AG09319 (cell line): ENCODE data around the gene KLRC1.
"Not testable (repeated sequence)": the region's sequence is repeated elsewhere in the genome, so short reads cannot be mapped to it uniquely, and the experiment has no call there.

Experiments
- DNase-seq: peaks from one replicate; pipeline ENCODE4 v3.0.0-alpha.2; 2010; ENCODE audit warnings: low read depth; ENCODE audit errors: extremely low read depth
- CTCF ChIP-seq: IDR thresholded peaks from 2 replicates; pipeline ENCODE4 v1.5.1; 2011; ENCODE audit warnings: low read depth, mild to moderate bottlenecking, inconsistent platforms, low read length, moderate library complexity

KLRC1 gene

DNA sequence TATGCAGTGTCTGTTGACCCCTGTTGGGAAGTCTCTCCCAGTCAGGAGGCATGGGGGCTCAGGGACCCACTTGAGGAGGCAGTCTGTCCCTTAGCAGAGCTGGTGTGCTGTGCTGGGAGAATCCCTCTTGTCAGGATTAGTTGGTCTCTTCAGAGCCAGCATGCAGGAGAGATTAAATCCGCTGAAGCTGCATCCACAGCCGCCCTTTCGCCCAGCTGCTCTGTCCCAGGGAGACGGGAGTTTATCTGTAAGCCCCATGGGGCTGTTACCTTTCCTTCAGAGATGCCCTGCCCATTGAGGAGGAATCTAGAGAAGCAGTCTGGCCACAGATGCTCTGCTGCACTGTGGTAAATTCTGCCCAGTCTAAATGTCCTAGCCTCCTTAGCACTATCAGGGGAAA, 13.1 kb upstream of the KLRC1 start:
- no peak for TF ChIP-seq CTCF
- DNase-seq: no peak

DNA sequence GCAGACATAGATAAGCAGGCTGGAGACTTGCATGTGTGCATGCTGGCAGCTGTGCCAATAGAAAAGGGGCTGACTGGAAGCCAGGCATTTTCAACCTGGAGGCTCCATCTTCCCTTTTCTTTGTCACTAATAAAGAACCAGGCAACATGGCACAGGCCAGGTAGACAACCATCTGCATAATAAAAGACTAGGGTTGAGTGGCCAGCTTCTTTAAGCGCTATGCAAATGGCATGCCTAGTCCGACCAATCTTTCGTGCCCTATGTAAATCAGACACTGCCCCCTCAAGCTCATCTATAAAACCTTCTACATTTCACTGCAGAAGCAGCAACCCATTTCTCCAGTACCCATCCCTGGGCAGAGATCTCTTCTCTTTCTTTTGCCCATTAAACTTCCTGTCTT, 4.6 kb upstream of the KLRC1 start:
- no peak for DNase-seq
- TF ChIP-seq CTCF: no peak

- no peak for DNase-seq
- no peak for TF ChIP-seq CTCF
These were observed 3.7 kb upstream of the KLRC1 start for GRCh38 chr12:10456856-10457255.

- DNase-seq: no peak
- TF ChIP-seq CTCF: no peak
These were observed 2.6 kb upstream of the KLRC1 start for GRCh38 chr12:10455766-10456165.

DNA sequence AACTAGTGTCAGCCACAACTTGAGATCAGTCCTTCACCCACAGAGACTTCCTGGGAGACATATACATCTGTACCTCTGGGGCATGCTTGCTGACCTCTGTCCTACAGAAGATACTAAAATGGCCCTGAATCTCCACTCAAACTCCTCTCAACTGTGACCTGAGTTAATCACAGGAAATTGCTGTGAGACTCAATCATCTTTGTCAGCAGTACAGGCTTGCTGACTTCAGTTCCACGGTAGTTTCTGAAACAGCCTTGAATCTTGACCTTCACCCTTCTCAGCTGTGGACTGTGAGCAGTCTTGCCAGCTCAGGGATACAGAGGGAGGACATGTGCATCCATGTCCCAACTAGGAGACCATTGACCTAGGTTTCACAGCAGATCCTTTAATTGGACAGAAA, 1.4 kb upstream of the KLRC1 start:
- no peak for DNase-seq
- TF ChIP-seq CTCF: no peak

DNA sequence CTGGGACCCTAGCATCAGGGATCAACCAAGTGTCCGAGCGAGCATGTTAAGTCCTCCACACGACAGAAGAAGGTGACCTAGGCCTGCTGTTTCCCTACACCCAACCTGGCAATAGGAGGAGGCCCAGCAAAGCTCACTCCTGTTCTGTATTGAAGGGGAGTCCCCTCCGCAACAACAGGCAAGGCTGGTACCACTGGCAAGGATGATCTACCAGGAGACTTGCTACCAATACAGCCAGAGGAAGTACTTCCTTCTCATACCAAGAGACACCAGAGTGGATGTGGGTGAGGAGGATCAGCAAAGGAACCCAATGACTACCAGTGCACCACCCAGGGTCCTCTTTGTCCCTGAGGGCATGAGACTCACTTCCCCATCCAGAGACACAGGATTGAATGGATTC, 4.9 kb downstream of the KLRC1 start:
- no peak for DNase-seq
- no peak for TF ChIP-seq CTCF

DNA sequence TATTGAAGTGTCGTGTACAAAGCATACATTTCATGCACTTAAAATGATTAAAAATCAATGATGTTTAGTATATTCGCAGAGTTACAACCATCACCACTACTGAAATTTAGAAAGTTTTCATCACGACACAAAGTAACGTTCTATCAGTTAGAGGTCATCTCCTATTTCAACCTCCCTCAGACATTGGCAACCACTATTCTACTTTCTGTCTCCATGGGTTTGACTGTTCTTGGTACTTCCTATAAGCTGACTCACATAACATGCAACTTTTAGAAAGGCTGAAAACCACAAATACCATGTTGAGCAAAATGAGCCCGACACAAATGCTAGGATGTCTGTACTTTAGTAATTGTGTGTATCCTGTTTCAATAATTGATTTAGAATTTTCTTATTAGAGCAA, 7.1 kb downstream of the KLRC1 start:
- DNase-seq: not testable (repeated sequence)

- DNase-seq: not testable (repeated sequence)
These were observed 12.0 kb downstream of the KLRC1 start for GRCh38 chr12:10441144-10441543.

DNA sequence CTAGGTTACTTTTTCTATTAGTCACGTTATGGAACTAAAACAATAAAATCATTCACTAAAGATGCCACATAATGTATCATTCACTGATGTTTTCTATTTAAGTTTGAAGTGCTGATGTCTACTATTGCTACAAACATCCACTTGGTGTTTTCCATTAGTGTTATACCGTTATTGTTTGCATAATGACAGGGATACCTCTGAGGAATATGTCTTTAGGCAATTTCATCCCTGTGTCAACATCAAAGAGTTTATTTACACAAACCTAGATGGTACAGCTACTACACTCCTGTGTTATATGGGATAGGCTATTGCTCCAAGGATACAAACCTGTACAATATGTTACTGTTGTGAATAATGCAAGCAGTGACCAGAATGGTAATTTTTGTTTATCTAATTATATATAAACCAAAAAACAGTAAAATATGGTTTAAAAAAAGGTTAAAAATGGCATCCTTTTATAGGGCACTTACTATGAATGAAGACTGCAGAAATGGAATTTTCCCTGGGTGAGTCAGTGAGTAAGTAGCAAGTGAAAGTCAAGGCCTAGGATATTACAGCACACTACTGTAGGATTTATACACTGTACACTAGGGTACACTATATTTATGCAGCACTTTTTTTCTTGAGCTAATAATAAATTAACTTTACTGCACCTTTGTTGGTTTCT, 13.4 kb downstream of the KLRC1 start:
- not testable (repeated sequence) for DNase-seq

DNA sequence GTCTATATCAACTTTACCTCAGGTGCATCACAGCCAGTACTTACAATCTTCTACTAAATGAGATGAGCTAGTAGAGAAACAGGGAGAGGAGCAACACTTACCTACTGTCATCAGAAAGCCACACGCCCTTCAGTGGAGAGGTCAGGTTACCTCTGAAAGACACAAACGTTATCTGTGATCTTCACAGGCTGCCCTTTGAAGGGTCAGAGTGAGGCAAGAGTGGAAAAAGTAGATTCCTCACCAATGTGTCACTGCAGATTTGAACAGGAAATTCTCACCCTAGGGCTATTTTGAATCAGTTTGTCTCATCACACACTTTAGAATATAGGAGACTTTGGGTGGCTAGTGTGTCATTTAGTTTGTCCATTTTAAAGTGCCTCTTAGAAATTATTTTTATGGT, 15.6 kb downstream of the KLRC1 start:
- DNase-seq: not testable (repeated sequence)

DNA sequence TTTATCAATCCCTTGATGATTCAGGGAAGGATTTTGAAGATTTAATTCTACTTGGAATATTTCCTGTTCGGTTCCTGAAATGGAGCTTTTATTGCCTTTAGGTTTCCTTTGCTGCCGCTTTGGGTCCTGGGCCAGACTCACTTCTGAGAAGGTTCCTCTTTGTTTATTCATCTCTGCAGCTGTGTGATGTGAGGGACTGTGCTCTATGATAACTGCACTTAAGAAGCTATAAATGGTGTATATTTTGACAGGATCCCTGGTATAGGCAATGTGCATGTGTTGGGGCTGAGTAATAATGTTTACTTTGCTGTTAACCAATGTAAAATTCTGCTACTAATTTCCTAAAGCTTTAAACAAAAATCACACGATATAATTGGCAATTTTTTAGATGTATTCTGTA, 17.4 kb downstream of the KLRC1 start, which contains the start of gene KLRC2:
KLRC2 (minus strand) TSS at position 195 of the 400 bp plus-strand sequence; CDS start at position 171, 24 bp downstream.
- not testable (repeated sequence) for DNase-seq

- DNase-seq: not testable (repeated sequence)
These were observed 22.6 kb downstream of the KLRC1 start for GRCh38 chr12:10430623-10431022.

GRCh38 chr12:10425938-10426337, 27.2 kb downstream of the KLRC1 start:
- not testable (repeated sequence) for DNase-seq
